Suprapubic skin (tissue), 4 donors: ENCODE measurements around the gene ABHD4.

Source experiments
- CTCF ChIP-seq, 2 donors: fragments of 200-600 bp in 1 of 2; fragments of 450-650 bp in 1 of 2; sonication (generic) in 1 of 2; IDR thresholded peaks; one replicate each; pipeline ENCODE4 v1.5.1; 2016 to 2019; ENCODE audit warnings: antibody characterized with exemption in 2 of 2, mild to moderate bottlenecking in 1 of 2, moderate library complexity in 1 of 2
- EP300 ChIP-seq: sonication (generic); formaldehyde crosslinking; IDR thresholded peaks from one replicate; pipeline ENCODE4 v1.6.1; 2017; ENCODE audit warnings: antibody characterized with exemption
- POLR2A ChIP-seq, 2 donors: fragments of 450-650 bp; IDR thresholded peaks; one replicate each; pipeline ENCODE4 v1.6.1; 2017; ENCODE audit warnings: antibody characterized with exemption in 2 of 2, mild to moderate bottlenecking in 2 of 2, moderate library complexity in 2 of 2
- POLR2AphosphoS5 ChIP-seq, 3 donors: sonication (generic); formaldehyde crosslinking; IDR thresholded peaks; one replicate each; pipeline ENCODE4 v1.6.1; 2017; ENCODE audit warnings: antibody characterized with exemption in 3 of 3

GRCh38 chr14:22593601-22594000 lies 4.5 kb upstream of the ABHD4 start:
- no peak for TF ChIP-seq CTCF (IDR thresholded peaks at IDR 0.05)
- no peak for TF ChIP-seq EP300
- no peak for TF ChIP-seq POLR2A (IDR thresholded peaks at IDR 0.05)
- TF ChIP-seq POLR2AphosphoS5 (IDR thresholded peaks at IDR 0.05), result no peak
